ENCODE results near the gene KRTAP12-1. TPM values are rescaled to one million over a fixed set of nuclear protein-coding genes. Genes with fewer than 3 reads are reported as not detected.
"Not testable (repeated sequence)": the region's sequence is repeated elsewhere in the genome, so short reads cannot be mapped to it uniquely, and the experiment has no call there.

The KRTAP12-1 gene
- polyA plus RNA-seq, 4 donors: 0.09 TPM; not detected in 3

- no peak for FAIRE-seq
- Histone ChIP-seq H3K36me3 (ENCODE audit: control insufficient read depth in 3 of 3, insufficient read depth in 2 of 3, low read depth in 1 of 3, low read length in 3 of 3) (no peaks in the 10 kb centered on the region), H3K9me3 (ENCODE audit: control insufficient read depth in 2 of 2, insufficient read depth in 1 of 2, low read depth in 1 of 2, low read length in 1 of 2) (peaks cover 0 to 10% of the 10 kb centered on the region in 2 donors), H3K4me3 (ENCODE audit: low read depth in 1 of 3, low read length in 3 of 3) (no peak overlapping the region), H3K27me3 (ENCODE audit: control insufficient read depth in 3 of 3, insufficient read depth in 3 of 3, low read length in 3 of 3) (no peaks in the 10 kb centered on the region), H3K27ac (ENCODE audit: low read depth in 1 of 3, low read length in 2 of 3) (no peak overlapping the region), H3K4me1 (ENCODE audit: control insufficient read depth in 3 of 3, insufficient read depth in 2 of 3, low read depth in 1 of 3, low read length in 2 of 3) (no peaks in the 10 kb centered on the region)
- WGBS, 3 donors: 81 to 87% (median 81%) methylated on average over 5 of the region's 5 CpGs
- DNase-seq: no peak
Measured at GRCh38 chr21:44640761-44641160, 41.2 kb downstream of the KRTAP12-1 start.

GRCh38 chr21:44639331-44639655 is 42.7 kb downstream of the KRTAP12-1 start:
- FAIRE-seq: no peak
- no peaks in the 10 kb centered on the region for H3K36me3 ChIP-seq (ENCODE audit: control insufficient read depth in 3 of 3, insufficient read depth in 2 of 3, low read depth in 1 of 3, low read length in 3 of 3)
- 81 to 84% (median 84%) methylated on average over 12 of the region's 12 CpGs for WGBS, 3 donors
- no peak for DNase-seq
- no peak overlapping the region for H3K4me3 ChIP-seq (ENCODE audit: low read depth in 1 of 3, low read length in 3 of 3)
- H3K27me3 ChIP-seq (ENCODE audit: control insufficient read depth in 3 of 3, insufficient read depth in 3 of 3, low read length in 3 of 3): no peaks in the 10 kb centered on the region
- no peaks in the 10 kb centered on the region for H3K4me1 ChIP-seq (ENCODE audit: control insufficient read depth in 3 of 3, insufficient read depth in 2 of 3, low read depth in 1 of 3, low read length in 2 of 3)
- peaks cover 0 to 9% of the 10 kb centered on the region in 2 donors for H3K9me3 ChIP-seq (ENCODE audit: control insufficient read depth in 2 of 2, insufficient read depth in 1 of 2, low read depth in 1 of 2, low read length in 1 of 2)
- H3K27ac ChIP-seq (ENCODE audit: low read depth in 1 of 3, low read length in 2 of 3): no peak overlapping the region

- not testable (repeated sequence) for H3K9me3 ChIP-seq (ENCODE audit: control insufficient read depth in 2 of 2, insufficient read depth in 1 of 2, low read depth in 1 of 2, low read length in 1 of 2); H3K27me3 ChIP-seq (ENCODE audit: control insufficient read depth in 3 of 3, insufficient read depth in 3 of 3, low read length in 3 of 3); H3K36me3 ChIP-seq (ENCODE audit: control insufficient read depth in 3 of 3, insufficient read depth in 2 of 3, low read depth in 1 of 3, low read length in 3 of 3); H3K4me1 ChIP-seq (ENCODE audit: control insufficient read depth in 3 of 3, insufficient read depth in 2 of 3, low read depth in 1 of 3, low read length in 2 of 3); DNase-seq; H3K4me3 ChIP-seq (ENCODE audit: low read depth in 1 of 3, low read length in 3 of 3); H3K27ac ChIP-seq (ENCODE audit: low read depth in 1 of 3, low read length in 2 of 3); FAIRE-seq
- WGBS, 3 donors: 77 to 89% (median 79%) methylated on average over 16 to 21 of the region's 21 CpGs
Measured at GRCh38 chr21:44638506-44639330, 43.2 kb downstream of the KRTAP12-1 start.

GRCh38 chr21:44637851-44638348 is 44.1 kb downstream of the KRTAP12-1 start:
- not testable (repeated sequence) for H3K9me3 ChIP-seq (ENCODE audit: control insufficient read depth in 2 of 2, insufficient read depth in 1 of 2, low read depth in 1 of 2, low read length in 1 of 2); H3K27me3 ChIP-seq (ENCODE audit: control insufficient read depth in 3 of 3, insufficient read depth in 3 of 3, low read length in 3 of 3); H3K4me3 ChIP-seq (ENCODE audit: low read depth in 1 of 3, low read length in 3 of 3); H3K4me1 ChIP-seq (ENCODE audit: control insufficient read depth in 3 of 3, insufficient read depth in 2 of 3, low read depth in 1 of 3, low read length in 2 of 3); FAIRE-seq; DNase-seq; H3K27ac ChIP-seq (ENCODE audit: low read depth in 1 of 3, low read length in 2 of 3); H3K36me3 ChIP-seq (ENCODE audit: control insufficient read depth in 3 of 3, insufficient read depth in 2 of 3, low read depth in 1 of 3, low read length in 3 of 3)
- 52 to 62% (median 58%) methylated on average over 11 to 12 of the region's 12 CpGs for WGBS, 3 donors

- Histone ChIP-seq H3K9me3 (ENCODE audit: control insufficient read depth in 2 of 2, insufficient read depth in 1 of 2, low read depth in 1 of 2, low read length in 1 of 2) (peaks cover 0 to 5% of the 10 kb centered on the region in 2 donors), H3K4me3 (ENCODE audit: low read depth in 1 of 3, low read length in 3 of 3) (no peak within 1 kb of the TSS), H3K36me3 (ENCODE audit: control insufficient read depth in 3 of 3, insufficient read depth in 2 of 3, low read depth in 1 of 3, low read length in 3 of 3) (no peaks in the 10 kb centered on the region), H3K27ac (ENCODE audit: low read depth in 1 of 3, low read length in 2 of 3) (no peak within 1 kb of the TSS), H3K4me1 (ENCODE audit: control insufficient read depth in 3 of 3, insufficient read depth in 2 of 3, low read depth in 1 of 3, low read length in 2 of 3) (no peaks in the 10 kb centered on the region), H3K27me3 (ENCODE audit: control insufficient read depth in 3 of 3, insufficient read depth in 3 of 3, low read length in 3 of 3) (no peaks in the 10 kb centered on the region)
- DNase-seq: no peak
- WGBS, 3 donors: 50 to 58% (median 54%) methylated on average over 11 to 21 of the region's 21 CpGs
- FAIRE-seq: no peak
Measured at GRCh38 chr21:44637018-44637850, 44.7 kb downstream of the KRTAP12-1 start, which contains the start of gene KRTAP10-10. TSS of gene KRTAP10-10 (plus strand) at chr21:44637356. CDS start at chr21:44637418, 62 bp downstream.

GRCh38 chr21:44636209-44637017 is 45.5 kb downstream of the KRTAP12-1 start:
- no peaks in the 10 kb centered on the region for H3K27me3 ChIP-seq (ENCODE audit: control insufficient read depth in 3 of 3, insufficient read depth in 3 of 3, low read length in 3 of 3)
- DNase-seq (no peak), FAIRE-seq (no peak)
- H3K9me3 ChIP-seq (ENCODE audit: control insufficient read depth in 2 of 2, insufficient read depth in 1 of 2, low read depth in 1 of 2, low read length in 1 of 2): peaks cover 0 to 7% of the 10 kb centered on the region in 2 donors
- H3K4me3 ChIP-seq (ENCODE audit: low read depth in 1 of 3, low read length in 3 of 3): no peak overlapping the region
- H3K36me3 ChIP-seq (ENCODE audit: control insufficient read depth in 3 of 3, insufficient read depth in 2 of 3, low read depth in 1 of 3, low read length in 3 of 3): no peaks in the 10 kb centered on the region
- no peak overlapping the region for H3K27ac ChIP-seq (ENCODE audit: low read depth in 1 of 3, low read length in 2 of 3)
- no peaks in the 10 kb centered on the region for H3K4me1 ChIP-seq (ENCODE audit: control insufficient read depth in 3 of 3, insufficient read depth in 2 of 3, low read depth in 1 of 3, low read length in 2 of 3)
- WGBS, 3 donors: 74 to 82% (median 80%) methylated on average over 15 of the region's 15 CpGs

- WGBS, 3 donors: 76 to 91% (median 82%) methylated on average over 1 of the region's 1 CpG
- Histone ChIP-seq H3K27me3 (ENCODE audit: control insufficient read depth in 3 of 3, insufficient read depth in 3 of 3, low read length in 3 of 3) (no peaks in the 10 kb centered on the region), H3K4me3 (ENCODE audit: low read depth in 1 of 3, low read length in 3 of 3) (no peak overlapping the region), H3K36me3 (ENCODE audit: control insufficient read depth in 3 of 3, insufficient read depth in 2 of 3, low read depth in 1 of 3, low read length in 3 of 3) (no peaks in the 10 kb centered on the region), H3K4me1 (ENCODE audit: control insufficient read depth in 3 of 3, insufficient read depth in 2 of 3, low read depth in 1 of 3, low read length in 2 of 3) (no peaks in the 10 kb centered on the region), H3K27ac (ENCODE audit: low read depth in 1 of 3, low read length in 2 of 3) (no peak overlapping the region), H3K9me3 (ENCODE audit: control insufficient read depth in 2 of 2, insufficient read depth in 1 of 2, low read depth in 1 of 2, low read length in 1 of 2) (peaks cover 0 to 12% of the 10 kb centered on the region in 2 donors)
- FAIRE-seq: no peak
- DNase-seq: no peak
Measured at GRCh38 chr21:44632067-44632466, 49.9 kb downstream of the KRTAP12-1 start.

Data from small intestine (tissue), 7 donors.